HL-60 (cell line): ENCODE data around the gene GALNT17.

Experiments used
- GABPA ChIP-seq: IDR thresholded peaks from 2 replicates; pipeline ENCODE4 v1.6.1; 2012; ENCODE audit warnings: low read depth
- POLR2AphosphoS5 ChIP-seq: IDR thresholded peaks from 2 replicates; pipeline ENCODE4 v1.6.1; 2012; ENCODE audit warnings: low read depth
- SPI1 ChIP-seq: IDR thresholded peaks from 2 replicates; pipeline ENCODE4 v1.6.1; 2012; ENCODE audit warnings: low read depth, mild to moderate bottlenecking, borderline replicate concordance
- TF ChIP-seq, protein P1 (sequence below): IDR thresholded peaks from one replicate; pipeline ENCODE4 v1.5.1; 2011; ENCODE audit warnings: low read length, control low read depth, inconsistent platforms; ENCODE audit not compliant: insufficient read depth
- TF ChIP-seq, protein P2 (sequence below): IDR thresholded peaks from 2 replicates; pipeline ENCODE4 v1.6.1; 2012; ENCODE audit warnings: low read depth; ENCODE audit not compliant: insufficient replicate concordance

DNA sequence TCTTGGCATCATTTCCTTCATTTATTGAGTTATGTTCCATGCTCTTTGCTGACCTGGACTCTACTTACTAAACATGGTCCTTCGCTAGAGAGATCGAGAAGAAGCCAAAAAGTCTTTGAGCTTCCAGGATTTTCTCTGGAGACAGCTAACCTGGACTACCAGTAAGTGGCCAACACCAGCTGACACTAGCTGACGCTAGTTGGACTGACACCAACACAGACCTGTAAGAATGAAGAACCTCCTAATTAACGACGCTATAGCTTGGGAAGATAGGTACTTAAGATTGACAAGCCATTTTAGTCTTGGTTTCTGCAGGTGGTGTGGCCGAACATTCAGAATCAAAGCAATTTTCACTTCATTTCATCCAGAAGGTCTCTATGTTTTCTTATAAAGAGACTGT lies 66.4 kb downstream of the GALNT17 start:
- TF ChIP-seq, protein P1, sequence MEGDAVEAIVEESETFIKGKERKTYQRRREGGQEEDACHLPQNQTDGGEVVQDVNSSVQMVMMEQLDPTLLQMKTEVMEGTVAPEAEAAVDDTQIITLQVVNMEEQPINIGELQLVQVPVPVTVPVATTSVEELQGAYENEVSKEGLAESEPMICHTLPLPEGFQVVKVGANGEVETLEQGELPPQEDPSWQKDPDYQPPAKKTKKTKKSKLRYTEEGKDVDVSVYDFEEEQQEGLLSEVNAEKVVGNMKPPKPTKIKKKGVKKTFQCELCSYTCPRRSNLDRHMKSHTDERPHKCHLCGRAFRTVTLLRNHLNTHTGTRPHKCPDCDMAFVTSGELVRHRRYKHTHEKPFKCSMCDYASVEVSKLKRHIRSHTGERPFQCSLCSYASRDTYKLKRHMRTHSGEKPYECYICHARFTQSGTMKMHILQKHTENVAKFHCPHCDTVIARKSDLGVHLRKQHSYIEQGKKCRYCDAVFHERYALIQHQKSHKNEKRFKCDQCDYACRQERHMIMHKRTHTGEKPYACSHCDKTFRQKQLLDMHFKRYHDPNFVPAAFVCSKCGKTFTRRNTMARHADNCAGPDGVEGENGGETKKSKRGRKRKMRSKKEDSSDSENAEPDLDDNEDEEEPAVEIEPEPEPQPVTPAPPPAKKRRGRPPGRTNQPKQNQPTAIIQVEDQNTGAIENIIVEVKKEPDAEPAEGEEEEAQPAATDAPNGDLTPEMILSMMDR: no peak
- TF ChIP-seq GABPA: no peak
- TF ChIP-seq POLR2AphosphoS5: no peak
- TF ChIP-seq, protein P2, sequence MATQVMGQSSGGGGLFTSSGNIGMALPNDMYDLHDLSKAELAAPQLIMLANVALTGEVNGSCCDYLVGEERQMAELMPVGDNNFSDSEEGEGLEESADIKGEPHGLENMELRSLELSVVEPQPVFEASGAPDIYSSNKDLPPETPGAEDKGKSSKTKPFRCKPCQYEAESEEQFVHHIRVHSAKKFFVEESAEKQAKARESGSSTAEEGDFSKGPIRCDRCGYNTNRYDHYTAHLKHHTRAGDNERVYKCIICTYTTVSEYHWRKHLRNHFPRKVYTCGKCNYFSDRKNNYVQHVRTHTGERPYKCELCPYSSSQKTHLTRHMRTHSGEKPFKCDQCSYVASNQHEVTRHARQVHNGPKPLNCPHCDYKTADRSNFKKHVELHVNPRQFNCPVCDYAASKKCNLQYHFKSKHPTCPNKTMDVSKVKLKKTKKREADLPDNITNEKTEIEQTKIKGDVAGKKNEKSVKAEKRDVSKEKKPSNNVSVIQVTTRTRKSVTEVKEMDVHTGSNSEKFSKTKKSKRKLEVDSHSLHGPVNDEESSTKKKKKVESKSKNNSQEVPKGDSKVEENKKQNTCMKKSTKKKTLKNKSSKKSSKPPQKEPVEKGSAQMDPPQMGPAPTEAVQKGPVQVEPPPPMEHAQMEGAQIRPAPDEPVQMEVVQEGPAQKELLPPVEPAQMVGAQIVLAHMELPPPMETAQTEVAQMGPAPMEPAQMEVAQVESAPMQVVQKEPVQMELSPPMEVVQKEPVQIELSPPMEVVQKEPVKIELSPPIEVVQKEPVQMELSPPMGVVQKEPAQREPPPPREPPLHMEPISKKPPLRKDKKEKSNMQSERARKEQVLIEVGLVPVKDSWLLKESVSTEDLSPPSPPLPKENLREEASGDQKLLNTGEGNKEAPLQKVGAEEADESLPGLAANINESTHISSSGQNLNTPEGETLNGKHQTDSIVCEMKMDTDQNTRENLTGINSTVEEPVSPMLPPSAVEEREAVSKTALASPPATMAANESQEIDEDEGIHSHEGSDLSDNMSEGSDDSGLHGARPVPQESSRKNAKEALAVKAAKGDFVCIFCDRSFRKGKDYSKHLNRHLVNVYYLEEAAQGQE: no peak
- no peak for TF ChIP-seq SPI1
